Karpas-422 (cell line): Measurements from ENCODE around the gene MYCBP2. TPM values are rescaled to one million over a fixed set of nuclear protein-coding genes. Genes with fewer than 3 reads are reported as not detected.
"Not testable (repeated sequence)": the region's sequence is repeated elsewhere in the genome, so short reads cannot be mapped to it uniquely, and the experiment has no call there.

ENCODE experiments used
- DNase-seq: peaks from one replicate; pipeline ENCODE4 v3.0.0-alpha.2; 2015
- H2AFZ ChIP-seq: fragments of 200-600 bp; sonication (generic); 2 replicates; pipeline ENCODE4 v1.6.1; 2014; ENCODE audit warnings: antibody characterized with exemption, low read length, mixed read lengths
- H3K27ac ChIP-seq: fragments of 200-600 bp; sonication (generic); 2 replicates; pipeline ENCODE4 v1.5.1; 2014; ENCODE audit warnings: mild to moderate bottlenecking, low read length, moderate library complexity
- H3K27me3 ChIP-seq: fragments of 200-600 bp; sonication (generic); 2 replicates; pipeline ENCODE4 v1.6.1; 2014; ENCODE audit warnings: low read length, mixed read lengths
- H3K36me3 ChIP-seq: fragments of 200-600 bp; sonication (generic); 2 replicates; pipeline ENCODE4 v1.6.1; 2014; ENCODE audit warnings: low read length, mixed read lengths; ENCODE audit not compliant: insufficient read depth
- H3K4me1 ChIP-seq: fragments of 200-600 bp; sonication (generic); 2 replicates; pipeline ENCODE4 v1.6.1; 2014; ENCODE audit warnings: mild to moderate bottlenecking, low read length, mixed read lengths
- H3K4me2 ChIP-seq: fragments of 200-600 bp; sonication (generic); 2 replicates; pipeline ENCODE4 v1.6.1; 2014; ENCODE audit warnings: low read length, low read depth, mild to moderate bottlenecking; ENCODE audit not compliant: poor library complexity, severe bottlenecking
- H3K4me3 ChIP-seq: fragments of 200-600 bp; sonication (generic); 2 replicates; pipeline ENCODE4 v1.5.1; 2014; ENCODE audit warnings: mild to moderate bottlenecking, antibody characterized with exemption, low read length, mixed read lengths
- H3K79me2 ChIP-seq: fragments of 200-600 bp; sonication (generic); 2 replicates; pipeline ENCODE4 v1.6.1; 2014; ENCODE audit warnings: mild to moderate bottlenecking, low read length, mixed read lengths
- H3K9ac ChIP-seq: fragments of 200-600 bp; sonication (generic); 2 replicates; pipeline ENCODE4 v1.6.0; 2014; ENCODE audit warnings: low read length
- H3K9me2 ChIP-seq: fragments of 200-600 bp; sonication (generic), shearing (Covaris generic); replicated peaks from 2 replicates; pipeline ENCODE4 v1.6.0; 2014; ENCODE audit warnings: mild to moderate bottlenecking, low read length, moderate library complexity; ENCODE audit not compliant: insufficient read depth
- H3K9me3 ChIP-seq: fragments of 300-700, 200-600 bp; sonication (generic); 2 replicates; pipeline ENCODE4 v1.6.1; 2014; ENCODE audit warnings: low read length, mixed read lengths
- H4K20me1 ChIP-seq: fragments of 200-600 bp; sonication (generic); 2 replicates; pipeline ENCODE4 v1.6.1; 2014; ENCODE audit warnings: mild to moderate bottlenecking, antibody characterized with exemption, low read length, low read depth; ENCODE audit not compliant: insufficient read depth
- total RNA-seq: library from RNA; depleted of rRNA; stranded (reverse); fragments of >200 nt; shearing (Covaris generic); gene quantifications from 2 replicates; pipeline ENCODE4 v1.2.3, GENCODE V29; 2014; ENCODE audit warnings: low replicate concordance

MYCBP2 gene
- total RNA-seq, 1 experiment from 2014 or later = 188 TPM

DNA sequence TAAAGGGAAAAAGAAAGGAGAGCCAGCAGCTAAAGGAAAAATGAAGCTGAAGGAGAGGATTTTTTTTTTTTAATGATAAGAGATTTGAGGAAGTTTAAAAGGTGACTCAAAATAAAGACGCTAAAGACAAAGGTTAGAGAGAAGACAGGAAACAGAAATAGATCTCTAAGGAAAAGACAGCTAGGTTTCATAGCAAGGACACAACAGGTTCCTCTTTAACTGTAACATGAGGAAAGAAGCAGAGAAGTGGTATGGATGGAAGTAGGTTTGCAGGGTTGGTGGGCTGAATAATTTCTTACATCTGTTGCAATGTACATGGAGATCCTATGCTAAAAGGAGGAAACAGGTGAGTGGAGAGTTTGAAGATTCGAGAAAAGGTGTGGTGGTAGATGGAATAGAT is 107.5 kb downstream of the MYCBP2 start:
- no peaks in the 10 kb centered on the region for H4K20me1 ChIP-seq
- H3K4me2 ChIP-seq = no peak overlapping the region
- H3K27me3 ChIP-seq = no peaks in the 10 kb centered on the region
- no peak overlapping the region for H3K9ac ChIP-seq
- no peak overlapping the region for H3K27ac ChIP-seq
- no peak overlapping the region for H2AFZ ChIP-seq
- no peak overlapping the region for H3K4me3 ChIP-seq
- peaks cover 30% of the 10 kb centered on the region; the same call in 1 of the 2 replicates for H3K36me3 ChIP-seq
- no peaks in the 10 kb centered on the region for H3K9me3 ChIP-seq
- no peaks in the 10 kb centered on the region for H3K9me2 ChIP-seq
- DNase-seq = no peak
- no peaks in the 10 kb centered on the region for H3K4me1 ChIP-seq
- peaks cover 18% of the 10 kb centered on the region for H3K79me2 ChIP-seq

DNA sequence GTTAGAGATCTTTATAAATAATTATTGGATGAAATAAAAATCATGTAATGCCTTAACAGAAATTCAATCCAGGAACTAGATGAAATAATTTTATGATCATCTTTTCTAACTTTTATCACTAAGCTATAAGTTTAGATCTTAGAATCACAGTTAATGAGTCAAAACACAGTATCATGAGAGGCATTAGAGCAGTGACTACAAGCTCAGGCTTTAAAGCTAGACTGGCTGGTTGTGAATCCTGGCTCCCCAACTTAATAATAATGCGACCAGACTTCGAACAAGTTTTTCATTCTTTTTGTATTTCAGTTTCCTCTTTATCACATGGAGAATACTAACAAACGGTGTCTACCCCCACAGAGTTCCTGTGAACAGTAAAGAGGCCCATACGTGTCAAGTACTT is 108.6 kb downstream of the MYCBP2 start:
- no peaks in the 10 kb centered on the region for H3K9me3 ChIP-seq
- DNase-seq = no peak
- no peaks in the 10 kb centered on the region for H3K27me3 ChIP-seq
- peaks cover 34% of the 10 kb centered on the region; the same call in 1 of the 2 replicates for H3K36me3 ChIP-seq
- H3K4me3 ChIP-seq = no peak overlapping the region
- H3K9ac ChIP-seq = no peak overlapping the region
- no peaks in the 10 kb centered on the region for H3K9me2 ChIP-seq
- H3K79me2 ChIP-seq = peaks cover 21% of the 10 kb centered on the region
- H3K4me1 ChIP-seq = no peaks in the 10 kb centered on the region
- no peak overlapping the region for H3K27ac ChIP-seq
- H3K4me2 ChIP-seq = no peak overlapping the region
- no peak overlapping the region for H2AFZ ChIP-seq
- no peaks in the 10 kb centered on the region for H4K20me1 ChIP-seq

- H3K4me2 ChIP-seq = no peak overlapping the region
- H3K9ac ChIP-seq = no peak overlapping the region
- H3K4me3 ChIP-seq = no peak overlapping the region
- H3K9me2 ChIP-seq = no peaks in the 10 kb centered on the region
- DNase-seq = no peak
- H3K27ac ChIP-seq = no peak overlapping the region
- H3K4me1 ChIP-seq = no peaks in the 10 kb centered on the region
- H4K20me1 ChIP-seq = no peaks in the 10 kb centered on the region
- no peaks in the 10 kb centered on the region for H3K9me3 ChIP-seq
- H3K79me2 ChIP-seq = peaks cover 14% of the 10 kb centered on the region
- H3K27me3 ChIP-seq = no peaks in the 10 kb centered on the region
- peaks cover 43% of the 10 kb centered on the region; the same call in 1 of the 2 replicates for H3K36me3 ChIP-seq
- no peak overlapping the region for H2AFZ ChIP-seq
These were observed 111.4 kb downstream of the MYCBP2 start for GRCh38 chr13:77215543-77215942.

- no peak overlapping the region for H3K27ac ChIP-seq
- H3K9ac ChIP-seq = no peak overlapping the region
- no peaks in the 10 kb centered on the region for H3K9me3 ChIP-seq
- no peaks in the 10 kb centered on the region for H4K20me1 ChIP-seq
- H3K9me2 ChIP-seq = no peaks in the 10 kb centered on the region
- H3K4me3 ChIP-seq = no peak overlapping the region
- DNase-seq = no peak
- H3K4me1 ChIP-seq = no peaks in the 10 kb centered on the region
- no peak overlapping the region for H2AFZ ChIP-seq
- H3K79me2 ChIP-seq = peaks cover 12% of the 10 kb centered on the region; the same call in 1 of the 2 replicates
- H3K4me2 ChIP-seq = no peak overlapping the region
- H3K27me3 ChIP-seq = no peaks in the 10 kb centered on the region
- peaks cover 52% of the 10 kb centered on the region; the same call in 1 of the 2 replicates for H3K36me3 ChIP-seq
These were observed 113.2 kb downstream of the MYCBP2 start for GRCh38 chr13:77213644-77214043.

GRCh38 chr13:77207943-77208342 is 119.0 kb downstream of the MYCBP2 start:
- Histone ChIP-seq H3K27ac (no peak overlapping the region), H3K9me3 (no peaks in the 10 kb centered on the region), H3K9ac (no peak overlapping the region), H3K4me1 (no peaks in the 10 kb centered on the region), H2AFZ (no peak overlapping the region), H3K36me3 (peaks cover 51% of the 10 kb centered on the region), H3K4me3 (no peak overlapping the region), H3K9me2 (no peaks in the 10 kb centered on the region), H3K79me2 (peaks cover 23% of the 10 kb centered on the region), H3K27me3 (no peaks in the 10 kb centered on the region), H3K4me2 (no peak overlapping the region), H4K20me1 (no peaks in the 10 kb centered on the region)
- no peak for DNase-seq

DNA sequence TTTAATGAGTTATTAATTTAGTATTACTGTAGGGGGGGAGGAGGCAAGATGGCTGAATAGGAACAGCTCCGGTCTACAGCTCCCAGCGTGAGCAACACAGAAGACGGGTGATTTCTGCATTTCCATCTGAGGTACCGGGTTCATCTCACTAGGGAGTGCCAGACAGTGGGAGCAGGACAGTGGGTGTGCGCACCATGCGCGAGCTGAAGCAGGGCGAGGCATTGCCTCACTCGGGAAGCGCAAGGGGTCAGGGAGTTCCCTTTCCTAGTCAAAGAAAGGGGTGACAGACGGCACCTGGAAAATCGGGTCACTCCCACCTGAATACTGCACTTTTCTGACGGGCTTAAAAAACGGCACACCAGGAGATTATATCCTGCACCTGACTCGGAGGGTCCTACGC is 127.9 kb downstream of the MYCBP2 start:
- not testable (repeated sequence) for H3K9me2 ChIP-seq, H3K4me3 ChIP-seq, H3K4me2 ChIP-seq, DNase-seq, H4K20me1 ChIP-seq, H3K9me3 ChIP-seq, H2AFZ ChIP-seq, H3K9ac ChIP-seq, H3K27me3 ChIP-seq, H3K4me1 ChIP-seq, H3K27ac ChIP-seq
- Histone ChIP-seq H3K79me2 (peaks cover 15% of the 10 kb centered on the region), H3K36me3 (peaks cover 19% of the 10 kb centered on the region; the same call in 1 of the 2 replicates)

- no peaks in the 10 kb centered on the region for H3K27me3 ChIP-seq
- H3K36me3 ChIP-seq = peaks cover 30% of the 10 kb centered on the region; the same call in 1 of the 2 replicates
- no peak overlapping the region for H3K9ac ChIP-seq
- H3K79me2 ChIP-seq = peaks cover 21% of the 10 kb centered on the region
- H3K9me3 ChIP-seq = no peaks in the 10 kb centered on the region
- no peak overlapping the region for H3K4me2 ChIP-seq
- H3K27ac ChIP-seq = no peak overlapping the region
- H2AFZ ChIP-seq = no peak overlapping the region
- DNase-seq = no peak
- H3K4me1 ChIP-seq = no peaks in the 10 kb centered on the region
- H3K9me2 ChIP-seq = no peaks in the 10 kb centered on the region
- no peaks in the 10 kb centered on the region for H4K20me1 ChIP-seq
- no peak overlapping the region for H3K4me3 ChIP-seq
These were observed 130.8 kb downstream of the MYCBP2 start for GRCh38 chr13:77196052-77196618.

- Histone ChIP-seq H3K9me2 (no peaks in the 10 kb centered on the region), H3K4me3 (no peak overlapping the region), H3K27me3 (no peaks in the 10 kb centered on the region), H3K9ac (no peak overlapping the region), H4K20me1 (no peaks in the 10 kb centered on the region), H3K4me1 (no peaks in the 10 kb centered on the region), H2AFZ (no peak overlapping the region), H3K9me3 (no peaks in the 10 kb centered on the region), H3K79me2 (peaks cover 10% of the 10 kb centered on the region), H3K27ac (no peak overlapping the region), H3K36me3 (peaks cover 48% of the 10 kb centered on the region), H3K4me2 (no peak overlapping the region)
- no peak for DNase-seq
These were observed 136.4 kb downstream of the MYCBP2 start for GRCh38 chr13:77190349-77190958.
